NCI-H1092 (cell line): Measurements from ENCODE around the gene PLEKHG5.

ENCODE experiments used
- DNase-seq: peaks from one replicate; lab custom pipeline; 2025; lab: John Stamatoyannopoulos, UW

Gene PLEKHG5

GRCh38 chr1:6424619-6425593 lies 66.6 kb downstream of the PLEKHG5 start, which contains the start of gene ESPN:
ESPN (plus strand) TSS chr1:6424776; CDS start chr1:6424956, 180 bp downstream.
- no peak for DNase-seq

GRCh38 chr1:6424000-6424565 lies 67.4 kb downstream of the PLEKHG5 start:
- no peak for DNase-seq

GRCh38 chr1:6423321-6423999 lies 68.0 kb downstream of the PLEKHG5 start:
- peak; percentile 57 for DNase-seq

- DNase-seq, result no peak
Measured at GRCh38 chr1:6421266-6421665, 70.2 kb downstream of the PLEKHG5 start.

- DNase-seq, result no peak
Measured at GRCh38 chr1:6420454-6421042, 70.9 kb downstream of the PLEKHG5 start.

GRCh38 chr1:6419804-6420453 lies 71.5 kb downstream of the PLEKHG5 start, which contains the start of gene HES2:
HES2 (minus strand) TSS chr1:6419919; CDS start chr1:6419820, 99 bp downstream.
- no peak for DNase-seq

GRCh38 chr1:6419397-6419803 lies 72.1 kb downstream of the PLEKHG5 start:
- no peak for DNase-seq

- DNase-seq, result no peak
Measured at GRCh38 chr1:6418668-6419396, 72.6 kb downstream of the PLEKHG5 start.

- no peak for DNase-seq
Measured at GRCh38 chr1:6417961-6418667, 73.4 kb downstream of the PLEKHG5 start.
